Spleen (tissue), 11 donors: ENCODE results near the gene HSD11B1L. TPM values are rescaled to one million over a fixed set of nuclear protein-coding genes. Genes with fewer than 3 reads are reported as not detected.

ENCODE experiments used
- DNase-seq: peaks from one replicate; pipeline ENCODE4 v3.0.0-alpha.2; 2020
- H3K27ac ChIP-seq, 8 donors: fragments of 200-600 bp; sonication (generic) in 7 of 8; 1 replicate in 4 of 8; 2 replicates in 4 of 8; pipeline versions ENCODE4 v1.5.0 to v1.8.0; 2016 to 2021; ENCODE audit warnings: inconsistent platforms in 4 of 8, mild to moderate bottlenecking in 4 of 8, moderate library complexity in 1 of 8
- H3K27me3 ChIP-seq, 7 donors: fragments of 200-600 bp; sonication (generic) in 6 of 7; replicated peaks in 1 of 7; 1 replicate in 4 of 7; 2 replicates in 3 of 7; pipeline versions ENCODE4 v1.5.0 to v1.8.0; 2016 to 2021; ENCODE audit warnings: inconsistent platforms in 3 of 7, mild to moderate bottlenecking in 1 of 7
- H3K36me3 ChIP-seq, 6 donors: fragments of 200-600 bp; sonication (generic) in 5 of 6; 1 replicate in 4 of 6; 2 replicates in 2 of 6; pipeline versions ENCODE4 v1.5.0 to v1.8.0; 2016 to 2021; ENCODE audit warnings: inconsistent platforms in 2 of 6
- H3K4me1 ChIP-seq, 6 donors: fragments of 200-600 bp; sonication (generic) in 5 of 6; 1 replicate in 3 of 6; 2 replicates in 3 of 6; pipeline versions ENCODE4 v1.5.0 to v1.8.0; 2016 to 2021; ENCODE audit warnings: inconsistent platforms in 3 of 6
- H3K4me3 ChIP-seq, 8 donors: fragments of 200-600 bp; sonication (generic) in 7 of 8; 1 replicate in 4 of 8; 2 replicates in 4 of 8; pipeline versions ENCODE4 v1.5.0 to v1.8.0; 2016 to 2021; ENCODE audit warnings: inconsistent platforms in 4 of 8, mild to moderate bottlenecking in 4 of 8, moderate library complexity in 2 of 8
- H3K9me3 ChIP-seq, 8 donors: fragments of 200-600 bp; sonication (generic) in 7 of 8; 1 replicate in 4 of 8; 2 replicates in 4 of 8; pipeline versions ENCODE4 v1.5.0 to v1.8.0; 2016 to 2021; ENCODE audit warnings: inconsistent platforms in 4 of 8
- CTCF ChIP-seq, 11 experiments: fragments of 200-600 bp in 7 of 11; fragments of 450-650 bp in 4 of 11; sonication (generic) in 4 of 11; IDR thresholded peaks in 8 of 11; conservative IDR thresholded peaks in 3 of 11; 1 replicate in 7 of 11; 2 replicates in 4 of 11; pipeline versions ENCODE4 v1.4.0 to v1.8.0; 2016 to 2021; ENCODE audit warnings: antibody characterized with exemption in 11 of 11, inconsistent platforms in 4 of 11, mild to moderate bottlenecking in 1 of 11
- POLR2A ChIP-seq, 3 donors: fragments of 450-650 bp; IDR thresholded peaks; one replicate each; pipeline ENCODE4 v1.5.1; 2017; ENCODE audit warnings: antibody characterized with exemption in 3 of 3, mild to moderate bottlenecking in 1 of 3
- POLR2AphosphoS5 ChIP-seq, 3 donors: sonication (generic); formaldehyde crosslinking; IDR thresholded peaks; one replicate each; pipeline ENCODE4 v1.5.1; 2017; ENCODE audit warnings: antibody characterized with exemption in 3 of 3
- WGBS, 5 donors: extraction: QIAGEN DNeasy Blood & Tissue Kit in 3 of 5; methylation state at CpG; one replicate each; pipeline versions ENCODE4 v1.1.5 to v1.1.7; 2013 to 2018; 5-methylcytosine and 5-hydroxymethylcytosine counted together
- intact Hi-C: fragments of 100-400 bp; cut with DNase I; formaldehyde crosslinking; loops from one replicate; pipeline ENCODE4 v1.15.0; 2023; ENCODE audit warnings: low total_unique reads
- polyA plus RNA-seq, 3 donors: library from polyadenylated mRNA; stranded (reverse); fragments of 200-250 nt; gene quantifications; one replicate each; pipeline ENCODE4 v1.2.1, GENCODE V29; 2013
- total RNA-seq, 7 donors: library from RNA; depleted of rRNA in 3 of 7; stranded (reverse); fragments of >200 nt in 3 of 7; fragmentation: NEBNext Ultra II Directional in 4 of 7; extraction: Animal tissue kit (Norgen Biotek cat#: 25700) in 4 of 7; gene quantifications; one replicate each; pipeline versions ENCODE4 v1.1.0 to v1.2.1, GENCODE V29; 2016 to 2021
- donor health status: healthy with polysubstance abuse.
- donor health status: DM: no; HTN: no; CAD: no; lungs with moderate emphysema.
- donor health status: DM: no; HTN: no; CAD: no.
- donor health status: Bipolar disorder and iron deficiency.
- donor health status: healthy.
- donor health status: DM: no; HTN: no; CAD: no.
- donor health status: DM: yes; HTN: yes; CAD: no.

Gene HSD11B1L
- total and polyA plus RNA-seq, 10 donors = 1.9 to 8.8 (median 3.6) TPM

DNA sequence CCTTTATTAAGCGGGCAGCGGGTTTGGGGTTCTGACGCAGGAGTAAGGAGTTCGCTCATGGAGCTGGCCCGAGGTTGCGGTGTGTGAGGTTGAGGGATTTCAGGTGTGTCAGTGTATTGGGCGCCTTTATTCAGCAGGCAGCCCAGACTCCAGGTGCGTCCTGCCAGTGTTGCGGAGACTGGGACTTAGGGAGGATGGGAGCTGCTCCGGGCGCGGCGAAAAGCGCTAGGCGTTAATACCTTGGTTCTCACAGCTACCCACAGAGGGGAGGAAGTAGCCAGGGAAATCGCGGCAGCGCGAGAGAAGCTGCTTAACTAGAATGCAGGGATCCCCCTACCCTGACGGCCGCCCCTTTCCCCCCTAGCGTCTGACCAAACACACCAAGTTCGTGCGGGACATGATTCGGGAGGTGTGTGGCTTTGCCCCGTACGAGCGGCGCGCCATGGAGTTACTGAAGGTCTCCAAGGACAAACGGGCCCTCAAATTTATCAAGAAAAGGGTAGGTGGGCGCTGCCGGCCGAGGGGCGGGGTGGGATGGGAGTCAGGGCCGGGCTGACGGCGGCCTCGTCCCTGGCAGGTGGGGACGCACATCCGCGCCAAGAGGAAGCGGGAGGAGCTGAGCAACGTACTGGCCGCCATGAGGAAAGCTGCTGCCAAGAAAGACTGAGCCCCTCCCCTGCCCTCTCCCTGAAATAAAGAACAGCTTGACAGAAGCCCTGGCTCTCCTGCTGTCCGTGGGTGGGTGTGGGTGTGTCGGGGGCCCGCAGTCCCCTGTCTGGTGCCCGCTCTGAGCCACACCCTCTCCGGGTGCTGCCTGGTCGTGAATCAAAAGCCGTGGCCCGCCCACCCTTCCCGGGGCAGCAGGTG lies 10.4 kb downstream of the HSD11B1L start:
- DNase-seq = peak; percentile 89
- WGBS, 5 donors = 0 to 4% (median 4%) methylated on average over 32 to 54 of the region's 54 CpGs
- intact Hi-C loops = no loop called here

DNA sequence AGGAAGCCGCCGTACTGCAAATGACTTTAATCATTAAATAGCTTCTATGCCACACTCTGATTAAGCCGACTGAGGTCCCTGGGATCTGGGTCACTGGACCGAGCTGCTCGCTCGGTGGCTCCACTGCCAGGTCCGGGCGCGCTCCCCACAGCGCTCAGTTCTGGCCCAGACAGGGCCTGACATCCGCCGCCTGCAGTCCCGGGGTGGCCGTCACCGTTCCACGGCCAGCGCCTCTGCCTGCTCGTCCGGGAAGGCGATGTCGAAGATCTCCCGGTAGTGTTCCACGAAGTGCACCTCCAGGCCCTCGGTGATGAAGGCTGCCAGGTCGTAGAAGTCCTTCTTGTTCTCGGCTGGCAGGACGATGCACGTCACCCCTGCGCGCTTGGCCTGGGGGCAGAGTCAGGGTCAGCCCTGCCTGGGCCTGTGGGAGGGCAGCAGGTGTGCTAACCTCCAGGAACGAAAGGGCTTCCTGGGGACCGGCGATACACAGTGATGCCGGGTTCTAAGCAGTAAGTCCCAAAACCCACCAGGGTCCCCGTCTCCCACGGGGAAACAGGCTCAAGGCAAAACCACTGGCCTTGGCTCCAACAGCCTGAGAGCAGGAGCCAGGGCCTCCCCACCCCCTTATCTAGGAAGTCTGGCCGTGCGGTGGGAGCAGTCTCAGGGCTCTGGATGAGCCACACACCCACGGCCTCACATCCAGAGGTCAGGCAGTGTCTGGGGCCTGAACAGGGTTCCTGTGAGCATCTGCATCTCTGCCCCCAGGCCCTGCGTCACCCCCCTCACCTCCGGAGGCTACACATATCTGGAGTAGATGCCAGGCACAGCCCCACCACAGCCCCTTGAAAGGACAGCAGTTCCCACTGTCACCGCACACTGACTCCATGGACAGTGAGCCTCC lies 11.2 kb downstream of the HSD11B1L start:
- no peaks in the 10 kb centered on the region for H3K27me3 ChIP-seq
- H3K9me3 ChIP-seq = no peaks in the 10 kb centered on the region
- peaks cover 14 to 67% (median 51%) of the 10 kb centered on the region in 6 donors for H3K4me1 ChIP-seq
- H3K4me3 ChIP-seq = peak overlapping the region; percentile 65 to 93 (median 80)
- no peak for TF ChIP-seq CTCF (IDR thresholded peaks at IDR 0.05 in 8 of 11, conservative IDR thresholded peaks at IDR 0.05 in 3 of 11)
- peak in 1 of 3 donors; percentile 52 for TF ChIP-seq POLR2AphosphoS5 (IDR thresholded peaks at IDR 0.05)
- H3K27ac ChIP-seq = peak overlapping the region in 7 of 8 donors; percentile 90 to 94 (median 94)
- intact Hi-C loops = no loop called here
- 66 to 75% (median 68%) methylated on average over 14 to 42 of the region's 42 CpGs for WGBS, 5 donors
- peak; percentile 80 for DNase-seq
- H3K36me3 ChIP-seq = peaks cover 4 to 59% (median 54%) of the 10 kb centered on the region in 6 donors

More for the DNA sequence above, 10.4 kb downstream of the HSD11B1L start:
- Histone ChIP-seq H3K4me3 (peak overlapping the region; percentile 65 to 93 (median 80)), H3K36me3 (peaks cover 4 to 50% (median 46%) of the 10 kb centered on the region in 6 donors), H3K27ac (peak overlapping the region; percentile 90 to 94 (median 93)), H3K27me3 (no peaks in the 10 kb centered on the region), H3K9me3 (no peaks in the 10 kb centered on the region), H3K4me1 (peaks cover 15 to 76% (median 58%) of the 10 kb centered on the region in 6 donors)
- TF ChIP-seq CTCF (IDR thresholded peaks at IDR 0.05 in 8 of 11, conservative IDR thresholded peaks at IDR 0.05 in 3 of 11) (no peak), POLR2AphosphoS5 (IDR thresholded peaks at IDR 0.05) (peak; percentile 45 to 79 (median 72))

GRCh38 chr19:5692723-5693194 lies 11.9 kb downstream of the HSD11B1L start:
- 80 to 91% (median 84%) methylated on average over 7 of the region's 7 CpGs for WGBS, 5 donors
- H3K27ac ChIP-seq = peak overlapping the region in 5 of 8 donors; percentile 90 to 94 (median 94)
- peak overlapping the region in 1 of 8 donors; percentile 80 for H3K4me3 ChIP-seq
- intact Hi-C loops = no loop called here
- DNase-seq = peak; percentile 67
- H3K4me1 ChIP-seq = peaks cover 8 to 60% (median 44%) of the 10 kb centered on the region in 6 donors
- H3K27me3 ChIP-seq = no peaks in the 10 kb centered on the region
- TF ChIP-seq POLR2AphosphoS5 (IDR thresholded peaks at IDR 0.05) = no peak
- no peak for TF ChIP-seq CTCF (IDR thresholded peaks at IDR 0.05 in 8 of 11, conservative IDR thresholded peaks at IDR 0.05 in 3 of 11)
- TF ChIP-seq POLR2A (IDR thresholded peaks at IDR 0.05) = no peak
- no peaks in the 10 kb centered on the region for H3K9me3 ChIP-seq
- H3K36me3 ChIP-seq = peaks cover 4 to 66% (median 56%) of the 10 kb centered on the region in 6 donors
